ENCODE measurements around the gene HSD3B7. TPM values are rescaled to one million over a fixed set of nuclear protein-coding genes. Genes with fewer than 3 reads are reported as not detected.

HSD3B7 gene
- total and polyA plus RNA-seq, 2 of the 8 experiments (the other 6 are each of a cell fraction or from before 2014, with no cell fraction given) = 2.9 to 6.6 TPM

DNA sequence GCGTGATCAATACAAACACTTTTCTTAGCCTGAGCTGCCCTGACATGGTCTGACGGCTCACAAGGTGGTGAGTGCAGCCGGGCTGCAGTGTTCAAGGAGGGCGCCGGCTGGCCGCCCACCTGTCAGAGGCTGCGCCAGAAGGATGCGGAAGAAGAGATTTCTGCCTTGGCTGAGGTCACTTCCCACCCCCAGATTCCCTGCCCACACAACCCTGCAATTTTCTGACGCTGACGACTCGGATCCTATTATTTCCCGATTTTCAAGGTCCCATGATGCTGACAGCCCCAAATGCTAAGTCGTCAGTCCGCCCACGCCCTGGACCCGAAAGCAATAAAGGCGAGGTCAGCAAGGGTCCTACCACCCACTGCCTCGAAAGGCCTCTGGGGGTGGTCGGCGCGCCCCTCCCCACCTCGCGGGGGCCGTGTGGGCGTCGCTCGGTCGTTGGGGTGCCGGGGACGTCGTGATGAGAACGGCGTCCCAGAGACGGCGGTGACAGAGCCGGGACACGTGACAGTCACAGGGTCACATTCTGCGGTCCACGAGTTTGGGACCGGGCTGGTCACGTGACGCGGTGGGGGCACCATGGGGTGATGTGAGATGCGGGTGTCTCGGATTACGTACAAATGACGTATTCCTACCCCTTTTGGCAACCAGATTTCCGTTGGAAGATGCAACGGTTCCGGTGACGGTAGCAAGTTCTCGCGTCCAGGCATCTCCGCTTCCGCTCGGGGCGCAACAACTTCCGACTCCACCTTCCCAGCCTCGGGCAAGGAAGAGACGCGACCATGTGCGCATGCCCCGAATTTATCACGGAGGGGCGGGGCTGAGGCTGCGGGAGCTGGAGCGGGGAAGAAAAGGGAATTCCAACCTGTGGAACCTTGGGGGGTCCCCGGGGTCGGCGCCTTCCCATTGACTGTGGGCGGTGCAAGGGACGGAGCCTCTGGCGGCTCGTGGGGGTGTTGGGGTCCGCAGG, 48.0 kb downstream of the HSD3B7 start, which contains the start of gene STX4 (continued):
- TF ChIP-seq EGR1 (IDR thresholded peaks at IDR 0.05; ENCODE audit: borderline replicate concordance, low read depth, low read length) (peak; percentile 83; the same call in 1 of the 2 replicates), SIRT6 (IDR thresholded peaks at IDR 0.05; ENCODE audit: low read length) (no peak), SP1 (IDR thresholded peaks at IDR 0.05; ENCODE audit: low read depth, low read length) (no peak), KDM1A (IDR thresholded peaks at IDR 0.05; ENCODE audit: borderline replicate concordance, low read length) (peak; percentile 28; the same call in 1 of the 2 replicates), SUZ12 (IDR thresholded peaks at IDR 0.05; ENCODE audit: low read length) (no peak), EZH2 (IDR thresholded peaks at IDR 0.05; ENCODE audit: low read depth, low read length, severe bottlenecking) (no peak), SP4 (IDR thresholded peaks at IDR 0.05; ENCODE audit: low read length) (peak; percentile 74; the same call in 1 of the 2 replicates), BRCA1 (IDR thresholded peaks at IDR 0.05; ENCODE audit: low read depth, low read length) (peak; percentile 37; the same call in 1 of the 2 replicates)

All from H1 (cell line).